Prostate gland (tissue), 2 donors: ENCODE results near the gene EDA2R. TPM values are rescaled to one million over a fixed set of nuclear protein-coding genes. Genes with fewer than 3 reads are reported as not detected.
A peak's percentile ranks its signal among the peaks of the same experiment; 100 is the strongest.

Source experiments
- DNase-seq: peaks from one replicate; pipeline ENCODE4 v3.0.0-alpha.2; 2019; ENCODE audit warnings: low spot score
- H3K27ac ChIP-seq, 2 donors: fragments of 200-600 bp; sonication (generic); 2 replicates each; pipeline ENCODE4 v1.5.1; 2017 to 2019
- H3K27me3 ChIP-seq: fragments of 200-600 bp; sonication (generic); replicated peaks from 2 replicates; pipeline ENCODE4 v1.5.1; 2019; ENCODE audit not compliant: insufficient read depth
- H3K36me3 ChIP-seq, 2 donors: fragments of 200-600 bp; sonication (generic); 1 replicate in 1 of 2; 2 replicates in 1 of 2; pipeline versions ENCODE4 v1.5.1 to v1.8.1; 2017 to 2019
- H3K4me1 ChIP-seq: fragments of 200-600 bp; sonication (generic); replicated peaks from 2 replicates; pipeline ENCODE4 v1.5.1; 2019
- H3K4me3 ChIP-seq, 2 donors: fragments of 200-600 bp; sonication (generic); 2 replicates each; pipeline ENCODE4 v1.5.1; 2017 to 2019
- H3K9me3 ChIP-seq: fragments of 200-600 bp; sonication (generic); 2 replicates; pipeline ENCODE4 v1.5.1; 2017
- POLR2A ChIP-seq: fragments of 450-650 bp; IDR thresholded peaks from one replicate; pipeline ENCODE4 v1.6.1; 2016; ENCODE audit warnings: antibody characterized with exemption, mild to moderate bottlenecking
- POLR2AphosphoS5 ChIP-seq: sonication (generic); formaldehyde crosslinking; IDR thresholded peaks from one replicate; pipeline ENCODE4 v1.6.1; 2017; ENCODE audit warnings: antibody characterized with exemption
- WGBS: methylation state at CpG from one replicate; pipeline ENCODE4 v1.1.5; 2018; 5-methylcytosine and 5-hydroxymethylcytosine counted together
- intact Hi-C: fragments of 100-400 bp; cut with DNase I; formaldehyde crosslinking; loops from one replicate; pipeline ENCODE4 v1.14.2; 2022
- total RNA-seq, 2 donors: library from RNA; depleted of rRNA; stranded (reverse); fragments of >200 nt; gene quantifications; one replicate each; pipeline ENCODE4 v1.1.0, GENCODE V29; 2016
- TF ChIP-seq, protein P1 (sequence below), 4 experiments: fragments of 200-600 bp in 2 of 4; fragments of 450-650 bp in 2 of 4; sonication (generic) in 2 of 4; IDR thresholded peaks; 1 replicate in 3 of 4; 2 replicates in 1 of 4; pipeline ENCODE4 v1.5.1; 2016 to 2019; ENCODE audit warnings: antibody characterized with exemption in 4 of 4, mild to moderate bottlenecking in 2 of 4, moderate library complexity in 2 of 4

Gene EDA2R, protein sequence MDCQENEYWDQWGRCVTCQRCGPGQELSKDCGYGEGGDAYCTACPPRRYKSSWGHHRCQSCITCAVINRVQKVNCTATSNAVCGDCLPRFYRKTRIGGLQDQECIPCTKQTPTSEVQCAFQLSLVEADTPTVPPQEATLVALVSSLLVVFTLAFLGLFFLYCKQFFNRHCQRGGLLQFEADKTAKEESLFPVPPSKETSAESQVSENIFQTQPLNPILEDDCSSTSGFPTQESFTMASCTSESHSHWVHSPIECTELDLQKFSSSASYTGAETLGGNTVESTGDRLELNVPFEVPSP
- 1 to 10 TPM; 3.8 to 3.9 TPM for total RNA-seq

DNA sequence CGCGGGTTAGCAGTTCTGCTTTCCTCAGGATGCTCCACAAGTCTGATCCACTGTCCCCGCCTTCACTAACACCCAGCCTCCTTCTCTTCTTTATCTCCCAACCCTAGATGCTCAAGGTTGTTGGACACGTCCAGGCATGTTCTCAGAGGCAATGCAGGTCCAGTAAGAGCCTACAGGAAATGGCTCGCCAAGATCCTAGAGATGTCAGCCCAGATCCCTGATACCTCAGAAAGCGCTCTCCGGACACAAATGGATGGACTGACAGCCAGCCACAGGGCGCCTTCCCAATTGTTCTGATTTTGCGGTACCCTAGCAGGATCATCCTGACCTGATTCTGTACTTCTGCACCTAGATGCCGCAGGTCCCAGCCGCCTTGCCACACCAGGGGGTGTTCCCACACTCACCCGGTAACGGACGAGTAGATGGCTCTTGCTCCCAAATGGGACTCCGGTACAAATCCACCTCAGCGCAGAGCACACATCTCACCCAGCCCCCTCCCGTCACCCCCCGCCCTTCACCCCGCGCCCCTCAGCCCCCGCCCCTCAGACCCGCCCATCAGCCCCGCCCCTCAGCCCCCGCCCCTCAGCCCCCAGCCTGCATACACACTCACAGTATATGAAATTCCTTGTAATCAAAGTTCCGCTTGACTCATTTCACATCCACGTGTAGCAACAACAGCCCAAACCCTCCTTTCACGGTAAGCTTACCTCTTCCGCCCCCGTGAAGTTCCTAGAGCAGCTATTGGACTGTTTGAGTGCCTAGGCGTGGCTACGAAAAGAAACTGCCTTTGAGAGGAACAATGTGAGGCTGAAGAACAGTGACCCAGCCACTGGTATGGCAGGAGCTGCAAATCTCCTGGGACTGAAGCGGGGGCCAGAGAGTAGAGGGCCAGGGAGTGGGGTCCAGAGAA, at the start of gene EDA2R:
Gene EDA2R (minus strand): TSS at position 488 of the 910 bp plus-strand sequence. CDS start 23,058 bp downstream, outside the sequence.
- intact Hi-C loops: no loop called here
- no peaks in the 10 kb centered on the region for H3K9me3 ChIP-seq
- H3K4me3 ChIP-seq: peak within 1 kb of the TSS; percentile 19 to 24
- peak; percentile 36 for DNase-seq
- 4% methylated on average over 18 of the region's 32 CpGs for WGBS
- H3K27me3 ChIP-seq: no peaks in the 10 kb centered on the region
- H3K27ac ChIP-seq: peak within 1 kb of the TSS in 1 of 2 donors; percentile 3
- no peaks in the 10 kb centered on the region for H3K4me1 ChIP-seq
- no peaks in the 10 kb centered on the region for H3K36me3 ChIP-seq
- TF ChIP-seq, protein P1, sequence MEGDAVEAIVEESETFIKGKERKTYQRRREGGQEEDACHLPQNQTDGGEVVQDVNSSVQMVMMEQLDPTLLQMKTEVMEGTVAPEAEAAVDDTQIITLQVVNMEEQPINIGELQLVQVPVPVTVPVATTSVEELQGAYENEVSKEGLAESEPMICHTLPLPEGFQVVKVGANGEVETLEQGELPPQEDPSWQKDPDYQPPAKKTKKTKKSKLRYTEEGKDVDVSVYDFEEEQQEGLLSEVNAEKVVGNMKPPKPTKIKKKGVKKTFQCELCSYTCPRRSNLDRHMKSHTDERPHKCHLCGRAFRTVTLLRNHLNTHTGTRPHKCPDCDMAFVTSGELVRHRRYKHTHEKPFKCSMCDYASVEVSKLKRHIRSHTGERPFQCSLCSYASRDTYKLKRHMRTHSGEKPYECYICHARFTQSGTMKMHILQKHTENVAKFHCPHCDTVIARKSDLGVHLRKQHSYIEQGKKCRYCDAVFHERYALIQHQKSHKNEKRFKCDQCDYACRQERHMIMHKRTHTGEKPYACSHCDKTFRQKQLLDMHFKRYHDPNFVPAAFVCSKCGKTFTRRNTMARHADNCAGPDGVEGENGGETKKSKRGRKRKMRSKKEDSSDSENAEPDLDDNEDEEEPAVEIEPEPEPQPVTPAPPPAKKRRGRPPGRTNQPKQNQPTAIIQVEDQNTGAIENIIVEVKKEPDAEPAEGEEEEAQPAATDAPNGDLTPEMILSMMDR (IDR thresholded peaks at IDR 0.05): no peak
- peak; percentile 14 for TF ChIP-seq POLR2AphosphoS5

DNA sequence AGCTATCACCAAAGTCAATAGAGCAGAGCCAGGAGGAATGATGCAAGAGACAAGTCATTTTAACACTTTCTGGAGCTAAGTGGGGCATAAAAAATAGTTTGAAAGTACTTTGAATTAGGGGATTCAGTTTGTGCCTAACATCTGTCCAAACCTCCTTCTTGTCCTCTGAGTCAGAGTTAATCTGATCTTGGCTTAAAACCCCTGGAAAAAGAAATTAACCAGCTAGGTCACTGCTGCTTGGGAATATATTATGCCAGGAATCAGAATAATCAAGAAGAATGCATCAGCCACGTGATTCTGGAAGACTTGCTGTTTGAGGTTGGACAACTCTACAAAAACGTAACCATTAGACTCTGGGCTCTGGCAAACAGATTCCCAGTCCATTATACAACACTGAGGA, 45.3 kb upstream of the EDA2R start:
- no peaks in the 10 kb centered on the region for H3K9me3 ChIP-seq
- no peak overlapping the region for H3K27ac ChIP-seq
- no peaks in the 10 kb centered on the region for H3K4me1 ChIP-seq
- no peak for DNase-seq
- TF ChIP-seq POLR2AphosphoS5 (no peak), POLR2A (no peak)
- TF ChIP-seq, protein P1 (IDR thresholded peaks at IDR 0.05): no peak
- H3K27me3 ChIP-seq: no peaks in the 10 kb centered on the region
- no peak overlapping the region for H3K4me3 ChIP-seq
- no peaks in the 10 kb centered on the region for H3K36me3 ChIP-seq
- intact Hi-C loops: no loop called here
- WGBS: 36% methylated on average over 2 of the region's 2 CpGs

DNA sequence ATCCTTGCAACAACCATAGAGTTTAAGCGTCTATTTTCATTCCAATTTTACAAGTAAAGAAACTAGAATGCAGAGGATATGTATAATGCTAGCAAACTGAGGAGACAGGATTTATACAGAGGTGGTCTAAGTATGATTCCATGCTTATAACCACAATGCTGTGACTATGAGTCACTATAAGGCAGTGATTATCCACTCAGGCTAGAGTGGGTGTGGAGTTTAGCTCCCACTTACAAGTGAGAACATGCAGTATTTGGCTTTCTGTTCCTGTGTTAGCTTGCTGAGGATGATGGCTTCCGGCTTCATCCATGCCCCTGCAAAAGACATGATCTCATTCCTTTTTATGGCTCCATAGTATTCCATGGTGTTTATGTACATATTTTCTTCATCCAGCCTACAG, 41.6 kb upstream of the EDA2R start:
- Histone ChIP-seq H3K27ac (no peak overlapping the region), H3K27me3 (no peaks in the 10 kb centered on the region), H3K36me3 (no peaks in the 10 kb centered on the region), H3K4me3 (no peak overlapping the region), H3K4me1 (no peaks in the 10 kb centered on the region), H3K9me3 (no peaks in the 10 kb centered on the region)
- 88% methylated on average over 2 of the region's 2 CpGs for WGBS
- DNase-seq: no peak
- intact Hi-C loops: no loop called here
- TF ChIP-seq POLR2AphosphoS5: no peak
- TF ChIP-seq, protein P1 (IDR thresholded peaks at IDR 0.05): no peak
- no peak for TF ChIP-seq POLR2A

DNA sequence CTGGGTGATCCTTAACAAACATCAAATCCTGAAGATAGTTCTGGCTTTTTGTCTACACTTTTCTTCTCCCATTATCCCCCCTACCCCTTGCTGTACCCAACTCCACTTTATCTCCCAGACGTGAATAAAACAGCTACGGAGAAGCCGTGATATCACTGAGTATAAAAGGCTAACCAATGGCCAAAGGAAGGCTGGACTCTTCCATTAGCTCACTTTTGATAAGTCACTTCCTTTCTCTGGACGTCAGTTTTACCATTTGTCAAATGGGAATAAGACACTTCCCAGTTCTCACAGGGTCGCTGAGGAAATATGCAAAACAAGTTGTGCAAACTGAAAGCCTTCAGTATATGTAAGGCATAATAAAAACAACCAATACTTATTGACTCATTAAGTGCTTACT, 38.6 kb upstream of the EDA2R start:
- no peak for TF ChIP-seq POLR2A
- TF ChIP-seq, protein P1 (IDR thresholded peaks at IDR 0.05): no peak
- TF ChIP-seq POLR2AphosphoS5: no peak
- Histone ChIP-seq H3K4me1 (no peaks in the 10 kb centered on the region), H3K27ac (no peak overlapping the region), H3K36me3 (no peaks in the 10 kb centered on the region), H3K9me3 (no peaks in the 10 kb centered on the region), H3K27me3 (no peaks in the 10 kb centered on the region), H3K4me3 (no peak overlapping the region)
- 74% methylated on average over 5 of the region's 5 CpGs for WGBS
- no peak for DNase-seq
- intact Hi-C loops: no loop called here
